ENCODE data around the gene RRAGC.

Gene RRAGC

GRCh38 chr1:38859561-38860453 is at the start of gene RRAGC:
Gene RRAGC, minus strand, starts transcription at chr1:38859772. Its CDS starts 126 bp downstream, at chr1:38859646.
- in situ Hi-C loops (cut with HindIII; ENCODE audit: low sequenced_read_pairs): no loop called here

- in situ Hi-C loops (cut with HindIII; ENCODE audit: low sequenced_read_pairs): no loop called here
These were observed 49.2 kb upstream of the RRAGC start for GRCh38 chr1:38908821-38909220.

GRCh38 chr1:38905985-38906384 is 46.4 kb upstream of the RRAGC start:
- in situ Hi-C loops (cut with HindIII; ENCODE audit: low sequenced_read_pairs): no loop called here

GRCh38 chr1:38899560-38899959 is 40.0 kb upstream of the RRAGC start:
- in situ Hi-C loops (cut with HindIII; ENCODE audit: low sequenced_read_pairs): no loop called here

GRCh38 chr1:38898653-38899230 is 39.2 kb upstream of the RRAGC start:
- in situ Hi-C loops (cut with HindIII; ENCODE audit: low sequenced_read_pairs): no loop called here

- in situ Hi-C loops (cut with HindIII; ENCODE audit: low sequenced_read_pairs): no loop called here
These were observed 36.6 kb upstream of the RRAGC start for GRCh38 chr1:38896169-38896568.

GRCh38 chr1:38892976-38893375 is 33.4 kb upstream of the RRAGC start:
- in situ Hi-C loops (cut with HindIII; ENCODE audit: low sequenced_read_pairs): no loop called here

GRCh38 chr1:38891753-38892152 is 32.2 kb upstream of the RRAGC start:
- in situ Hi-C loops (cut with HindIII; ENCODE audit: low sequenced_read_pairs): no loop called here

- in situ Hi-C loops (cut with HindIII; ENCODE audit: low sequenced_read_pairs): no loop called here
These were observed 30.0 kb upstream of the RRAGC start for GRCh38 chr1:38889589-38889988.

- in situ Hi-C loops (cut with HindIII; ENCODE audit: low sequenced_read_pairs): no loop called here
These were observed 29.1 kb upstream of the RRAGC start for GRCh38 chr1:38888423-38889333.

- in situ Hi-C loops (cut with HindIII; ENCODE audit: low sequenced_read_pairs): no loop called here
These were observed 25.5 kb upstream of the RRAGC start for GRCh38 chr1:38885092-38885491.

- in situ Hi-C loops (cut with HindIII; ENCODE audit: low sequenced_read_pairs): no loop called here
These were observed 21.9 kb upstream of the RRAGC start, which contains the start of gene GJA9 for GRCh38 chr1:38881487-38881886. Gene GJA9, minus strand, starts transcription at chr1:38881587. Its CDS starts 5,489 bp downstream, at chr1:38876098.

GRCh38 chr1:38875811-38876210 is 16.2 kb upstream of the RRAGC start:
- in situ Hi-C loops (cut with HindIII; ENCODE audit: low sequenced_read_pairs): no loop called here

GRCh38 chr1:38873027-38873969 is 13.7 kb upstream of the RRAGC start, which contains the start of gene MYCBP:
Gene MYCBP, minus strand, starts transcription at chr1:38873348. Its CDS starts 43 bp downstream, at chr1:38873305.
- in situ Hi-C loops (cut with HindIII; ENCODE audit: low sequenced_read_pairs): loop anchor here (5.0 kb wide), 1 partner anchor 84 kb away; no protein-coding TSS in a partner anchor

- in situ Hi-C loops (cut with HindIII; ENCODE audit: low sequenced_read_pairs): loop anchor here (5.0 kb wide), 1 partner anchor 85 kb away; no protein-coding TSS in a partner anchor
These were observed 12.9 kb upstream of the RRAGC start for GRCh38 chr1:38872401-38873026.

- in situ Hi-C loops (cut with HindIII; ENCODE audit: low sequenced_read_pairs): loop anchor here (5.0 kb wide), 1 partner anchor 86 kb away; no protein-coding TSS in a partner anchor
These were observed 11.4 kb upstream of the RRAGC start for GRCh38 chr1:38870996-38871395.

GRCh38 chr1:38867208-38867607 is 7.6 kb upstream of the RRAGC start:
- in situ Hi-C loops (cut with HindIII; ENCODE audit: low sequenced_read_pairs): no loop called here

GRCh38 chr1:38865112-38865715 is 5.6 kb upstream of the RRAGC start:
- in situ Hi-C loops (cut with HindIII; ENCODE audit: low sequenced_read_pairs): no loop called here

- in situ Hi-C loops (cut with HindIII; ENCODE audit: low sequenced_read_pairs): no loop called here
These were observed 853 bp upstream of the RRAGC start for GRCh38 chr1:38860454-38860795.
